Limb (tissue), 2 donors: Measurements from ENCODE around the gene SAMHD1.

ENCODE experiments used
- DNase-seq, 2 donors: peaks; one replicate each; pipeline ENCODE4 v3.0.0-alpha.2; 2016; ENCODE audit errors: extremely low spot score in 2 of 2

SAMHD1 gene

DNA sequence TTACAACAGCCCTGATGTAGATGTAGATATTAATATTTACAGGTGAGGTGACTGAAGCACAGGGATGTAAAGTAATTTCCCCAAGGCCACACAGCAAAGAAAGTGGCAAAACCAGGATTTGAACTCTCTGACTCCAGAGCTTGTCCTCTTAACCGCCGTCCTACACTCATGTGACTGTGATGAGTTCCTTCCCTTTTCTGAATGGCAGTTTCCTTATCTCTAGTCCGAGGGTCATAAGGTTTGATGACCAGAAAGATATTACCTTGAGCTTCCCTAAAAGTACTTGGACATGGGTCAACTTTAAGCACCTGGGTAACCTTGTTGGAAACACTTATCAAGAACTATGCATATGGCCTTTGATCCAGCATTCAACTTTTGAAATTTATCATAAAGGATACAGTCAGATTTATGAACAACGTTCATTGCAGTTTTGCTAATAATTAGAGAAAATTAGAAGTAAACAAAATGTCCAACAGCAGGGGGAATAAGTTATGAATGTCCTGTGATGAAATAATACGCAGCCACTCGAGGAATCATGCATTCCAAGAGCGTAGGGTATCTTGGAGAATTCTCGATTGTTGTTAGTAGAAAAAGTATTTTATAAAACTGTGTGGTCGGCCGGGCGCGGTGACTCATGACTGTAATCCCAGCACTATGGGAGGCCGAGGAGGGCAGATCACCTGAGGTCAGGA, 77.9 kb downstream of the SAMHD1 start:
- no peak for DNase-seq

DNA sequence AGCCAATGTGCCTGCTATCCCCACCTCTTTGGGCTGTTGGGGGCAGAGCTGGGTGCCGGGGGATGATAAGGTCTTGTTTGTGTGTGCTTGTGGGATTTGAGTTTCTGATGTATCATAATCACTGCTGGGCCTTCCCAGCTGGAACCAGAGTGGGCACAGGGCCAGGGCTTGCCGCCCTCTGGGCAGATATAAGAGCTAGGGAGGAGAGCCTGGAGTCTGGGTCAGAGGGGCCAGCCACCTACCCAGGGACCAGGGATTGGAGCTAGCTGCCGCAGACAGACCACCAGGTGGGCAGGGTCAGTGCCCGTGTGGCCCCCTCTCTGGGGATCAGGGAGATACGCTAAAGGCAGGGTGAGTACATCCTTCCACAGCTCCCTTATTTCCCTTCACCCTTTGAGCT, 78.7 kb downstream of the SAMHD1 start:
- DNase-seq, result no peak

DNA sequence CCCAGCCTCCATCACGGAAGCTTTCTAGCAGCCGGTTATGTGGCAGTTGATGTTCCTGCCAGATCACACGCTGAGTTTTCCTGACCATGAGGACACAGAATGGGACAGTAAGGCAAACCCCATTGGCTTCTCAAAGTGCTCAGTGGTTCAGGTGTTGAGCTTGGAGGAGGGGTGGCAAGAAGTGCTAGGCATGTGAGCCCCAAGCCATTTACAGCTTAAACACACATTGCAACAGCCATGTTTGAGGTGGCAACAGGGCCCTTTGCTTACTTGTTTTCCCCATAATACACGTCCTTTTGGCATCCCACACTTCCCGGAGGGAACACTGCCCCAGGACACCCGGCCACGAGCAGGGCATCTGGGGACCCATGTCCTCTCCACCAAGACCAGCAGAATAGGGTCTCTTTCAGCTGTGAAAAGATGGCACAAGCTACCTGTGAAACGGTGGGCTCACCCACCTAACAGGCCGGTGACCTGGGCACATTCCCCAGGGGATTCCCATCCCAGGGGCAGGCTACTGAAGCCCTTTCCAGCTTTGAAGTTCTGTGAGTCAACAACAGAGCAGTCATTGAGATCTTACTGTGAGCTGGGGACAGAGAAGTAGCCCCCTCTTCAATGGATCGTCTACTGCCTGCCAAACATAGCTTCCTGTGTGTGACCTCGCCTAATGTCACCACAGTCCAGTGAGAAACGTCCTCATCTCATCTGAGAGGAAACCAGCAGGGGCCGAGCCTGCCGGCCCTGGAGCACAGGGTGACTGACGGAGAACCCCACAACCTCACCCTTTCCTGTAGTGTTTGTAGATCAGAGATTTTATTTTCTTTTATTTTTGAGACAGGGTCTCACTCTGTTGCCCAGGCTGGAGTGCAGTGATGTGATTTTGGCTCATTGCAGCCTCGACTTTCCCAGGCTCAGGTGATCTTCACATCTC, 79.6 kb downstream of the SAMHD1 start:
- no peak for DNase-seq

DNA sequence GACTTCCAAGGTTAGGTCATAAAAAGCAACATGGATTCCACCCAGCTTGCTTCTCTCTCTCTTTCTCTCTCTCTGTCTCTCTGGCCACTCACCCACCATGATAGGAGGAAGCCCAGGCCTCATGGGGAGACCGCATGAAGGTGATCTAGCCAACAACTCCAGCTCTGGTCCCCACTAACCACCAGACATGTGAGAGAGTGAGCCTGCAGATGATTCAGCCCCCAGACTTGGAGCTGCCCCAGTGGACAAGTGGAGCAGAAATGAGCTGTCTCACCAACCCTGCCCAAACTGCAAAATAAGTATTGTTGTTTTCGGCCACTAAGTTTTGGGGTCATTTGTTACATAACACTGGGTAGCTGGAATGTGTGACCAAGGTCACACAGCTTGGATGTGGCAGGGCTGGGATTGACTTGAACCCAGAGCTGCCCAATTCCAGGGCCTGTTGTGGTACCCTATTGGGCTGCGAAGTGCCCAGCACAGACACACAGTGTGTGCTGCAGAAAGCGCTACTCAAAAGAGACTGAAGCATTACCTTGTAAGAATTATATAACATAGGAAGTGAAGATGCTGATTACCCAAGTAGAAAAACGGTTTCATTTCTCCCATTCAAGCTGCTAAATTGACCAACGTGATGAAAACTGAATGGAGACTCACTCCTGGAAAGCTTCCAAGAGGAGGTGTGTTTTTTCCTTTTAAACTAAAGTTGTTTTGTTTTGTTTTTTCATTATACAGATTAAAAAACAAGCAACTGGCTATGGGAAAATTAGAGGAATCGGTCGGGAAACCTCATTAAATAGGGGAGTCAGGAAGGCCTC, 84.6 kb downstream of the SAMHD1 start:
- DNase-seq, result no peak

DNA sequence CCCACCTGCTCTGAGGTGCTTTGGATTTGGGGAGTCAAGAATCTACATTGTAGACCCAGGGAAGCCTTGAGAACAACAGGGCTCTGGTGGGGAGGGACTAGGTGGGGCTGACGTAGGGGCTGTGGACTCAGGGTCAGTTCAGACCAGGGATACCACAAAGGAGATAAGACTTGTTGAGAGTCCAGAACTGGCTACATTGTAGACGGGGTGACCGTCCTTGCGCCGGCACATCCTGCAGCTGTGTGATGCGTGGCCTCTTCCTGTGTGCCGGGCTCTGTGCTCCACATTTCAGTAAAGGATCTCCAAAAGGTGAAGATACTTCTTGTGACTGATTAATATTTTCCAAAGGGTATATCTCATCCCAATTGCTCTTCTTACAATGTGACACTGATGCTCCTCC, 85.3 kb downstream of the SAMHD1 start:
- no peak for DNase-seq

DNA sequence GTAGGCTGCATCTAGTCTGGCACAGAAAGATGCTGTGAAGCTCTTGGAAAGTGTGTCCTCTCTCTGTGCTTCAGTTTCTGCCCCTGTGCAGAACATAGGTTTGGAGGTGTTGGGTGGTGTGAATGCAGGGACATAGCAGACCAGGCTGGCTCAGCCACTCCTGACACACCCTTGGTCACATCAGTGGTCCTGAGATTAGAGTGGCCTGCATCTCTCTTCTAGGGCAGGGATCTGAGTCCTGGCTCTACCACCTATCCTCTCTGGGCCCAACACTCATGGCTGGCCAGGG, 85.7 kb downstream of the SAMHD1 start:
- DNase-seq, result no peak

DNA sequence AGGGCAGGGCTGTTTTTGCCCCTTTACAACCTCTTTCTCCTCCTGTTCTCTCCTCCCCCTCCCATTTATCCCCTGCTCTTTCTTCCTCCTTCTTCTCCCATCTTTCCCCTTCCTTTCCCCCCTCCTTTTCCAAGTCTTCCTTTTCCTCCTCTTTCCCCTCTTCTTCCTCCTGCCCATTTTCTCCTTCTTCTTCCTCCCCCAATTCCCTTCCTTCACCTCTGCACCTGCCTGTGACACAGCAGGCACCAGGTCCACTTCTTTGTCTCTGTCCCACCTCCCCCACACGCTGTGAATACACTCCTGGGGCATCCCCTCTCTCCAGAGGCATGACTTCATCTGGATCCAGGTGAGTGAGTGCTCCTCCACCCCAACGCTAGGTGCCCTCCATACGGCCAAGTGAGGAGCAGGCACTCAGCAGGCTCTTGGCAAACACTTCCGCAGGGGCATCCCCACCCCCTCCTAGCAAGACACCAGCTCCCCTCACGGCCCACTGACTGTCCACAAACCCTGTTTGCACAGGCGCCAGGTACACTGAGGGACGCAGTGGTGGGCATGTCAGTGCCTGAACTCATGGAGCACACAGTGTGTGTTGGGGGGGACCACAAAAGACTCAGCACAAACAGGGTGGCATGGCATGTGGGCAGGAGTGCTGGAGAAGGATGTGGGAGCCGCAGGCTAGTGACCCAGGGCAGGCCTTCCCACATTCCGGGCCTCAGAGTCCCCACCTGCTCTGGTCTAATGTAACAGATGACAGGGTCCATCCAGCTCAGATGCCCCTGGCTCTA, 86.2 kb downstream of the SAMHD1 start:
- no peak for DNase-seq

DNA sequence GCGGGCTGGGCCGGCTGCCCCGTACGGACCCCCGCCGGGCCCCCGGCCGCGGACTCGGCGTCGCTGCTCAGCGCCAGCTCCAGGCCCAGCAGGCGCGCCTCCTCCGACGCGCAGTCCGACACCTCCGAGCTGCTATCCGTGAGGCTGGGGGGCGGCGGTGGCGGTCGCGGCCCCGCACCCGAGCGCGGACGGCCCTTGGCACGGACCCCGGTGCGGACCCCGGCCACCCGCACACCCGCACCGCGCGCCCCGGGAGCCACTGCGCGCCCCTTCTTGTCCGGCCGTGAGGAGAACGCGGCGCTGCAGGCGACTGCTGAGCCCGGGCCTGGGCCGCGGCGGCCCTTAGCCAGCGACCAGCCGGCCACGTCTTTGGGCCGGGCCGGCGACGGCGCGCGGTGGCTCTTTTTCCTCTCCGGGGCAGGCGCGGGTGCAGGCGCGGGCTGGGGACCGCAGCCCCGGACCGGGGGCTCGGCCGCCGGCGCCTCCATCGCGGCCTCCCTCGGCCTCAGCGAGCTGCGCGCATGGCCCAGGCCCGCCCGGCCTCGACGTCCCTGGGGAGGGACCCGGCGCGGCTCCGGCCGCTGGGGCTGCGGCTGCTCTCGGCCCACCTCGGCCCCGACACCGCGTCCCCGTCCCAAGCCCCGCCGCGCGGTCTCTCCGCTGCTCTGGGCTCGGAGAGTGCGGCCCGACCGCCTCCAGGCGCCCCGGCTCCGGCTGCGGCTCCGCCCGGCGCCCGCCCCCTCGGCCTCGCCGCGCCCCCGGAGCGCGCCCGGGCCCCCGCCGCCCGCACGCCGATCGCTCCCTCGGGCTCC, 88.4 kb downstream of the SAMHD1 start:
- DNase-seq, result peak in 1 of 2 donors; percentile 66

DNA sequence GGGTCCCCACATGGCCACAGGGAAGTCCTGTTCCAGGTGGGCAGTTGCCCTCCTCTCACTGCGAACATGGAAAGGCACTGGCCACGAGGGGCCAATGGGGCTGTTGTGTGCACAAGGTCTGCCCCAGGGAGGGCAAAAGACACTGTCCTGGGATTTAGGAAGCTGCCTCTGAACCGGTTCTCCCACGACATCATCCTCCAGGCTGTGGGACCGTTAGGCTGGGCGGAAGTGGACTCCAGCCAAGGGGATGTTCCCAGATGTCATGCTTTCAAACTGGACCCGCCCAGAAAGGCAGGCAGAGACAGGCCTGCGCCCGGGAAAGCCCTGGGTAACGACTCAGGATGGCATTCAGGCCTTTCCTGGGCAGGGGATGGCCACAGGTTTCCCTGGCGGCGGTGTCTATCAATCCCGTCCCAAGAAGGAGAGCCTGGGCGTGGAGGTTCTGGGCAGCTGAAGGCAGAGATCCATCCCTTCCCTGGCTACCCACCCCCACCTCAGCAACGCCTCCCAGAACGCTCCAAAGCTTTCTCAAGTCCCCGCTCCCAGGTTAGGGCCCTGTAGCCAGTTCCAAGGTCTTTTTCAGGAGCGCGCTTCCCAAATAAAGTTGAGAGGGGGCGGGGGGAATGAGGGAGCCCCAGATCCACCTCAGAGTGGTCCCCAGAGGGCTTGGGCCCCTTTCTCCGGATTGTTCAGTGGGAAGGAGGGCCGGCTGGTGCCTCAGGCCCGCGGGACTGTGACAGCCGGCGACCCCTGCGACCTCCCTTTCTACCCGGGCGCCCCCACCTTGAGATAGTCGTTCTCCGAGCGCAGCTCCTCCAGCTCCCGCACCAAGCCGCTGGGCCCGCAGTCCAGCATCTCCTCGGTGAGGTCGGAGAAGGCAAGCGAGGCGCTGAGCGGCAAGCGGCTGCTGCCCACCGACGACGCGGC, 89.4 kb downstream of the SAMHD1 start:
- peak; percentile 75 to 79 for DNase-seq

DNA sequence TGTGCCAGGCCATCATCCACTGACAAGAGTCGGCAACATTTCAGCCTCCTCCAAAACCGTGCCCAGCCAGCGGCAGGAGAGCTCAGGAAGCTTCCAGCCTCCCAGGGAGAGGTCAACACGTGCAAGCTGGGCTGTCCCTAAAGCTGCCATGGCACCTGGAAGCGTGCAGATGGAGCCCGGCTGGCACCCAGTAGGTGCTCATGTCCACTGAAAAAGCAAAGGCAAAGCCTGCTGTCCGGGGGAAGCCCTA, 90.0 kb downstream of the SAMHD1 start:
- DNase-seq, result no peak

DNA sequence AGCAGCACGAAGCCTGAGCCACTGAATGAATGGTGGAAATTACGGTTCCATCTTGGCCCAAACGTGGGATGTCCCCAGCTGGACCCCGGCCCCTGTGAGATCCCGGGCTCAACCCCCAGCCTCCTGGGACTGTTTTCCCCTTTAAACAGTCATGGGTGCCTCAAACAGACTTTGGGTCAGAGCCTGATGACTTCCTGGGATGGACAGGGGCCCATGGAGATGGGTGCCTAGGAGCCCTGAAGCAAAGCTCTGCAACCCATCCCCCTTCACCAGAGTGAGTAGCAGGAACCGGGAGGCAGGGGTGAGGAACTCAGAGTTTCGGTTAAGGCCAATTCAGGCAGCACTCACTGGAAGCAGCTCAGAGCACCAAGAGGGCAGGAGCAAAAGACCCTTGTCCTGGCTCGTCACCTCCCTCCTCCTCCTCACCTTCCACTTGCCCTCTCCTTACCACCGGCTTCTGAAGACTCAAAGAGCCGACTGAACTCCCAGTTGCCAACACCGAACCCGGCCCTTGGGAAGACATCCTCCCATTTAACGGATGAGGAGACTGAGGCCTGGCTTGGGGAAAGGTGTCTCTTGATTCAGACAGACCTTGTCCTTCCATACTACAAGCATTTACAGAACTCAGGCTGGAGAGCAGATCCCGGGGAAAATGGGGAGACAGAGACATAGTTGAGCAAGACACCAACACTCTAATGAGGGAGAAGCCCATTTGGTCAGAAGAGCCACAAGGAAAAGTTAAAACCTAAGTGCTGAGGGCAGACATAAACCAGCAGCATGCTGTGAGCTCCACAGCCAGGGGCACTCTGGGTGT, 90.5 kb downstream of the SAMHD1 start:
- no peak for DNase-seq

DNA sequence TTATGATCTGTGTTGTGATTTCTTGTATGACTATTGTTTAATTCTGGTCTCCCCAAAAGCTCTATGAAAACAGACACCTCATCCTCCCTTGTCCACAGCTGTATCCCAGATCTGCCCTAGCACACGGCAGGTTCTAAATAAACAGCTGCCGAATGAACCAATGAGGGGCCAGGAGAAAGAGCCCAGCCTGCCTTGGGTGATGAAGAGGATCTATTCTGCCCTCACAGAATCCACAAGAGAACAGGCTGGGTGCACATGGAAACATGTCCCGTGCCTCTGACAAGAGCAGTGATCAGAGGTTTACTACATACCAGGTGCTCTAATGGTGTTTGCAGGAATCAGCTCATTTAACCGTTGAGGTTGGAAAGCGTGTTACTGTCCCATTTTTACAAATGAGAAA, 91.2 kb downstream of the SAMHD1 start:
- no peak for DNase-seq

DNA sequence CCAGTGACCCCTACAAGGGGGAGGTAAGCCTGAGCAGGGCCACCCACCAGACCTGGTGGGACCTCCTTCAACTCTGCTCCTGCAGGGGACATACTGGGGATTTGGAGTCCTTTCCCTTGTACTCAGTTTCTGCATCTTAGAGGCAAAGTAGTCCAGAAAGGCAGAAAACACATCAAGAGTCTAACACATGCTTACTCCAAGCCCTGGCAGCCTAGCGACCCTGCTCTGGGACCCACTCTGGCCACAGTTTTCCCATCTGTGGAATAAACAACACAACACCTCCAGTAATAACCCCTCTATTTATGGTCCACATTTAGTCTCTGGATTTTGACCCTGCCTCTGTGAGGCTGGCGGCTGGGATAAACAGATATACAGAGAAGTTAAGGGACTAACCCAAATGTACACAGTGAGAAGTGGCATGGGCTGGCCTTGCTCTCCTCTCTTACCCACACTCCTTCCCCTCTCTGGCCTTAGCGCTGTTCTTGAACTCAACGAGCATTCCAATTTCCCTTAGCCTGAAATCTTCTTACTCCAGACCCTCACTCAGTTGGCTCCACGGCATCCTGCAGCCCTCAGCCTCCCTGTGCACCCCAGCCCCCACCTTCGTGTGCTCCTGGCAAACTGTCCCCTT, 91.7 kb downstream of the SAMHD1 start:
- no peak for DNase-seq

DNA sequence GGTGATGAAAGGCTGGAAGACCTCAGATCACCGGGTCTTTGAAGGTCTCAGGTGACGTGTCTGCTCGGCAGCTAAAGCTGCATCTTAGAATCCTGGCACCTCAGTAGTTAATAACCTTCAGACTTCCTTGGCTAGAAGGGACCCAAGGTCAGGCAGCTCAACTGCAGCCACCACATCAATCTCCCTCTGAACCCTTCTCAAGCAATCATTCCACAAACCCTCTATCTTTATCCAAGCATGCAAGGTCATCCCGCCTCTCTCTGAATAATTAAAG, 92.3 kb downstream of the SAMHD1 start:
- DNase-seq, result no peak

DNA sequence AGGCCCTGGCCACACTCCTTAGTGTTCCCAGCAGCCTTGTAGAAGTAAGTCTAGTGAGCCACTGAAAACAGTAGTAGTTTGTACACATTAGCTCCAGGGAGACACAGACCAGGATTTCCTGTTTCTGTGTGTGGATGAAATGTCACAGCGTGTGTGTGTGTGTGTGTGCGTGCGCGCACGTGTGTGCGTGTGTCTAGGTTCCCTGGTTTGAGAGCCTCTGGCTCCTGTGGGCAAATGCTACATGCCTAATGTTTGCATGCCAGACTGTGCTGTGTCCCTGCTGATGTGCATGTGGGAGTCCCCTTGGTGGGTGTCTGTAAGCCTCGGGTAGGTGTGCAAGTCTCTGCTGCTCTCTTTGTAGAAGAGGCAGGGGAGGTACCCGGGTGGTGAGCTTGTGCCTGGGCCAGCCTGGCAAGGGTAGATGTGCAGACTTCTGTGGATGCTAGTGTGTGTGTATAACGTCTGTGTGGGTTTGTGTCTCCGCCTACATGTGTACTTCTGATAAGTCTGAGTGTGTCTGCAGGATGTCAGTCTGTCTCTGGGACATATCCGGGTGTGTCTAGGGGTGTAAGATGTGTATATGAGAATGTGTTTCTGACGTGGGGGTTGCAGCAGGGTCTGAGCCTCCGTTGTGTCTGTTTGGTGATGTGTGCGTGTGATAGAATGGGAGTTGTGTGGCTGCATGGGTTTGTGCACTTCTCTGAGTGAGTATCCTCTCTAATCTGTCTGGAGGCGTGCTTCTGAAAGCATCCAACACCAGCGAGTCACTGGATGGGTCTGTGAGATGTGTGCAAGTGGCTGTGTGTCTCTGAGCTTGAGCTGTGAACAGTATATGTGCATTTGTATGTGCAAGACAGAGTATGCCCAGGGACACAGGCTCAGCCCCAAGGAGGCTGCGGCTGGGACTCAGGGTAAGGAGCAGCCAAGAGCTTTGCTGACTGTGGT, 94.5 kb downstream of the SAMHD1 start:
- DNase-seq, result no peak

DNA sequence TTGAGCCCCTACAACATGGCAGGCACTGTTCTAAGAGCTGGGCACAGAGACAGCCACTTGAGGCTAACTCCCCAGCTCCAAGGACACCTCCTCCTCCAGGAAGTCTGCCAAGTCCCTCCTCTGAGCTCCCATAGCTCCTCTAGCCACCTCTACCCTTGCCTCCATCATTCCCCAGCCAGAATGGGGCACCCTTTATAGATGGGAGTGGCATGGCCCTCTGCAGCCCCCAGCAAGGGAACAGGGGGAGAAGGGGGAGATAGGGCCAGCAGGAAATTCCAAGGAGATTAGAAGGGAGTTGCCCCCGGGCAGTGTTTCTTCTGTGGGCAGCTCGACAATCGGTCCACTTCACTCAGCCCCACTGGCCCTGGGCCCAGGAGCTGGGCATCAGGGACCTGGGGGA, 95.3 kb downstream of the SAMHD1 start:
- no peak for DNase-seq

DNA sequence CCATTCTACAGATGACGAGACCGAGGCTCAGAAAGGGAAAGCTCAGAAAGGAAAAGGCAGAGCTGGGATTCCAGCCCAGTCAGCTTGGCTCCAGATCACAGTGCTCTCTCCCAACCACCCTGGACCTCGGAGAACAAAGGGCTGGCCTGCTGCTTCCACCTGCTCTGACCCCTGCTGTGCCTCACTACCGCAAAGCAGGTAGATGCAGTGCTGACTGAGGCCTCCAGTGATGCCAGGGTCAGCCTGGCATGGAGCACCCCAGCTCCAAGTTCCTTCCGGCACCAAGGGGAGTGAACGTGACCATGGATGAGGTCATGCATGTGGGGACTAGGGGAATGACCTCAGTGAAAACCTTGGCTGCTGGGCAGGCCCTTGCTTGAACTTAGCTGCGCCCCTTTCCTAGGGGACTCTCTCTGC, 96.3 kb downstream of the SAMHD1 start:
- DNase-seq, result no peak
